ENCODE measurements around the gene TP53I13.

Gene TP53I13

GRCh38 chr17:29620779-29621500, 52.4 kb downstream of the TP53I13 start:
- TF ChIP-seq CTCF (conservative IDR thresholded peaks at IDR 0.05; ENCODE audit: control insufficient read depth, insufficient read depth, low read depth, low read length): no peak
- H3K4me3 ChIP-seq (ENCODE audit: control insufficient read depth, low read depth, low read length): no peak overlapping the region
- no peak for DNase-seq (ENCODE audit: low read depth)

- TF ChIP-seq CTCF (conservative IDR thresholded peaks at IDR 0.05; ENCODE audit: control insufficient read depth, insufficient read depth, low read depth, low read length): no peak
- H3K4me3 ChIP-seq (ENCODE audit: control insufficient read depth, low read depth, low read length): peak overlapping the region; percentile 62
- no peak for DNase-seq (ENCODE audit: low read depth)
These were observed 53.3 kb downstream of the TP53I13 start for GRCh38 chr17:29621751-29622194.

Measured in fibroblast of mammary gland (primary cell).